HUES48 (cell line): ENCODE results near the gene FOXN1.

Experiments
- H3K27ac ChIP-seq: one replicate; pipeline ENCODE4 v1.7.0; 2013; ENCODE audit warnings: low read depth, low read length, inconsistent platforms
- H3K27me3 ChIP-seq: 2 replicates; pipeline ENCODE4 v1.6.1; 2013; ENCODE audit warnings: mild to moderate bottlenecking, low read length; ENCODE audit not compliant: control insufficient read depth, insufficient read depth
- H3K36me3 ChIP-seq: 2 replicates; pipeline ENCODE4 v1.6.1; 2013; ENCODE audit warnings: low read length; ENCODE audit not compliant: control insufficient read depth, insufficient read depth
- H3K4me1 ChIP-seq: 2 replicates; pipeline ENCODE4 v1.6.1; 2013; ENCODE audit warnings: mild to moderate bottlenecking, low read length; ENCODE audit not compliant: control insufficient read depth, insufficient read depth
- H3K4me3 ChIP-seq: 2 replicates; pipeline ENCODE4 v1.5.1; 2013; ENCODE audit warnings: mild to moderate bottlenecking, low read depth, low read length
- H3K9ac ChIP-seq: 2 replicates; pipeline ENCODE4 v1.6.1; 2013; ENCODE audit warnings: mild to moderate bottlenecking, low read depth, low read length, moderate library complexity
- H3K9me3 ChIP-seq: 2 replicates; pipeline ENCODE4 v1.6.1; 2013; ENCODE audit warnings: low read length; ENCODE audit not compliant: control insufficient read depth, insufficient read depth

FOXN1 gene

GRCh38 chr17:28538296-28538895 is 32.2 kb downstream of the FOXN1 start:
- H3K36me3 ChIP-seq: no peaks in the 10 kb centered on the region
- no peak overlapping the region for H3K4me3 ChIP-seq
- H3K9me3 ChIP-seq: no peaks in the 10 kb centered on the region
- H3K4me1 ChIP-seq: no peaks in the 10 kb centered on the region
- no peaks in the 10 kb centered on the region for H3K27me3 ChIP-seq
- H3K9ac ChIP-seq: no peak overlapping the region
- H3K27ac ChIP-seq: no peak overlapping the region

GRCh38 chr17:28540231-28540630 is 34.1 kb downstream of the FOXN1 start:
- no peaks in the 10 kb centered on the region for H3K27me3 ChIP-seq
- no peak overlapping the region for H3K9ac ChIP-seq
- no peaks in the 10 kb centered on the region for H3K9me3 ChIP-seq
- H3K27ac ChIP-seq: no peak overlapping the region
- peaks cover 5% of the 10 kb centered on the region; the same call in 1 of the 2 replicates for H3K4me1 ChIP-seq
- H3K4me3 ChIP-seq: no peak overlapping the region
- H3K36me3 ChIP-seq: no peaks in the 10 kb centered on the region

DNA sequence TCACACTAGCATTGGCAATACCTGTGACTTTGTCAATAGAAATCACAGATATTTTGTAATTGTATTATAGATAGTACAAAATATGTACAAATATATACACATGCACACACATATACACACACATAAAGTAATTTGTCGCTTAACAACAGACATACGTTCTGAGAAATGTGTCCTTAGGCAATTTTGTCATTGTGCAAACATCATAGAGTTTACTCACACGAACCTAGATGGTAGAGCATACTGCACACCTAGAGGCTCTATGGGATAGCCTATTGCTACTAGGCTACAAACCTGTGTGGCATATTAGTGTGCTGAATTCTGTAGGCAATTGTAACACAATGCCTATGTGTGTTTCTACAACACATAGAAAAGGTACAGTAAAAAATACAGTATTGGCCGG is 35.3 kb downstream of the FOXN1 start:
- Histone ChIP-seq H3K4me1 (peaks cover 5% of the 10 kb centered on the region; the same call in 1 of the 2 replicates), H3K4me3 (no peak overlapping the region), H3K27ac (no peak overlapping the region), H3K9me3 (no peaks in the 10 kb centered on the region), H3K9ac (no peak overlapping the region), H3K36me3 (peaks cover 2% of the 10 kb centered on the region), H3K27me3 (no peaks in the 10 kb centered on the region)

- H3K4me1 ChIP-seq: peaks cover 9% of the 10 kb centered on the region; the same call in 1 of the 2 replicates
- no peak overlapping the region for H3K27ac ChIP-seq
- peaks cover 13% of the 10 kb centered on the region for H3K36me3 ChIP-seq
Observed at GRCh38 chr17:28544402-28545140, 38.4 kb downstream of the FOXN1 start.

GRCh38 chr17:28545141-28545503 is 39.0 kb downstream of the FOXN1 start:
- Histone ChIP-seq H3K9me3 (no peaks in the 10 kb centered on the region), H3K36me3 (peaks cover 13% of the 10 kb centered on the region), H3K9ac (no peak overlapping the region), H3K27ac (no peak overlapping the region), H3K27me3 (no peaks in the 10 kb centered on the region), H3K4me3 (no peak overlapping the region), H3K4me1 (peaks cover 9% of the 10 kb centered on the region; the same call in 1 of the 2 replicates)

More at GRCh38 chr17:28544402-28545140, 38.4 kb downstream of the FOXN1 start:
- no peaks in the 10 kb centered on the region for H3K9me3 ChIP-seq
- no peak overlapping the region for H3K4me3 ChIP-seq
- no peak overlapping the region for H3K9ac ChIP-seq
- H3K27me3 ChIP-seq: no peaks in the 10 kb centered on the region

DNA sequence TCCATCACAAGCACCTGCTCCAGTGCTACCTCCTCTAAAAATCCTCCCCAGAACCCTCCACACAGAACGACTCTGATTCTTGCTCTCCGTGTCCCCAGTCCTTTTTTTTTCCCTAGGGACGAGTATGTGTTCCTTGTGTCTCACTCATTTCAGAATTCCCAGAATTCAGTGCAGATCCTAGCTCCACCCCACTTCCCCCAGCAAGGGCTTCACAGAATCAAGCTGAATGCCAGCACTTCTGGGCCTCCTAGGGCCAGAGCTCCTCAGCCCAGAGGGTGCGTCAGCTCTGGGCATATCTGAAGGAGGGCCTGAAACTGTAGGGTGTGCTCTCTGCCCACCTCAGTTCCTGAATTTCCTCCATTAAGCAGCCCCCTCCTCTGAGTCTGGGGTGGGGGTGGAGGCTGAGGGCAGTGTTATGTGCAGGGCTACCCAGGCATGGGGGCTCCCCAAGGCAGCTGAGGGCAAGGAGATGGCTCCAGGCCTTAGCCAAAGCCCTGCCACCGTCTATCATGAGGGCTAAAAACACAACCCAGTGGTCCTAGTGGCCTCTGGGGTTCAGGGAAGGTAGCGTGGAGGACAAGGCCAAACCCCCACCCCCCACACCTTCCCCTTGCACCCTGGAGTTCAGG is 39.8 kb downstream of the FOXN1 start:
- Histone ChIP-seq H3K4me1 (peaks cover 9% of the 10 kb centered on the region; the same call in 1 of the 2 replicates), H3K36me3 (peaks cover 13% of the 10 kb centered on the region), H3K9ac (no peak overlapping the region), H3K27ac (no peak overlapping the region), H3K4me3 (no peak overlapping the region), H3K9me3 (no peaks in the 10 kb centered on the region), H3K27me3 (no peaks in the 10 kb centered on the region)

DNA sequence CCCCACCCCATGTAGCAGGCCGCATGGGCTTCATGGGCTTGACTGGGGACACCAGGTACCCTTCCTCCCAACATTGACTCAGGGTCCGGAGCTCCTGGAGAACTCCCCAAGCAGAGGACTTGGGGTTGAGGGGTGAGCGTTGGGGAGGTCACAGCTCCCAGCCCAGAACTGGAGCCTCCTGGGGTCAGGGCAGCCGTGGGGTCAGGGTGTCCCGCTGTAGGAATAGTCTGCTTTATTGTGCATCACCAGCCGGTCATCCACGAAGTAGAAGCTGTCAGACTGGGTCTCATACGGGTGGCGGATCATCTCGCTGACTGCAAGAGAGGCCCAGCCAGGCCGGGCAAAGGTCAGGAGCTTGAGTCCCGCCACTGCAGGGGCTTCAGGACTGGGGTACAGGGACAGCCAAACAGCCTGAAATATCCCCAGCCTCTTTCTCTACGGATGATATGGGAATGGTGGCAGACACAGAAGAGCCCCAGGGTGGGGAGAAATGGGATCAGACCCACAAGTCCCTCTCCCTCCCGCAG is 41.0 kb downstream of the FOXN1 start:
- no peak overlapping the region for H3K27ac ChIP-seq
- H3K9me3 ChIP-seq: no peaks in the 10 kb centered on the region
- H3K27me3 ChIP-seq: no peaks in the 10 kb centered on the region
- H3K36me3 ChIP-seq: peaks cover 13% of the 10 kb centered on the region
- H3K4me1 ChIP-seq: peaks cover 9% of the 10 kb centered on the region; the same call in 1 of the 2 replicates
- H3K9ac ChIP-seq: no peak overlapping the region
- H3K4me3 ChIP-seq: no peak overlapping the region

- Histone ChIP-seq H3K4me3 (no peak overlapping the region), H3K4me1 (peaks cover 11% of the 10 kb centered on the region), H3K27ac (no peak overlapping the region), H3K9ac (no peak overlapping the region), H3K27me3 (no peaks in the 10 kb centered on the region), H3K36me3 (peaks cover 13% of the 10 kb centered on the region), H3K9me3 (no peaks in the 10 kb centered on the region)
Observed at GRCh38 chr17:28547623-28548416, 41.7 kb downstream of the FOXN1 start.

DNA sequence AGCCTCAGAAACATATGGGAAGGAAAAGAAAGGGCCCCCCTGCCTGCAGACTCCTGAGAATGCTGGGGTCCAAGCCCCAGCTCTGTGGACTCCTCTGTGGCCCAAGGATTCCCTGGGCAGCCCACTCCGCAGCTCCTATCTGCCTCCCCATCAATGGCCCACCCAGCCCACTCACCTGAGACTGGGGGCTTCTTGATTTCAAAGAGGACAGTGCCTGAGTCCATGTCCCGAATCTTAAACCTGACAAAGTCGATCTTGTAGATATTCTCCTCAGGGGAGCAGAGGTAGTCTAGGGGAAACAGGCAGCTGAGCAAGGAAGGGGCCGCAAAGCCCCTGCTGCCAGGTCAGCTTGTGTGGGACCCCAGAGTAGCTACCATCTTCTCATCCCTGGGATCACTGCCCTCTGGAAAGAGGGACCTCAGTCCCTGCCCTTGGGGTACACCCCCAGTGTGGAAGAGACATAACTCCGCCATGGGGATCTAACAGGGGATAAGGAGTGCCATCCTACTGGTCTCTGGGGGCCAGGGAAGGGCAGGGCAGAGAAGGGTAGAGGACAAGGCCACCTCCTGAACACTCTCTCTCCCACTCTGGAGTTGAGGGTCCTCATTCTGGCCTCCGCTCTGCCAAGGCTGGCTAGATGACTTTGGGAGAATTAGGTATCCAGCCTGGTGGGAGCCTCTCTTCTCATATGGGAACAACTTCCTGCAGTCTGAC is 42.4 kb downstream of the FOXN1 start:
- H3K27me3 ChIP-seq: no peaks in the 10 kb centered on the region
- H3K9ac ChIP-seq: no peak overlapping the region
- H3K4me1 ChIP-seq: peaks cover 16% of the 10 kb centered on the region
- H3K27ac ChIP-seq: no peak overlapping the region
- H3K9me3 ChIP-seq: no peaks in the 10 kb centered on the region
- H3K36me3 ChIP-seq: peaks cover 17% of the 10 kb centered on the region
- H3K4me3 ChIP-seq: no peak overlapping the region
